ENCODE measurements around the gene PDCD1LG2.

DNA sequence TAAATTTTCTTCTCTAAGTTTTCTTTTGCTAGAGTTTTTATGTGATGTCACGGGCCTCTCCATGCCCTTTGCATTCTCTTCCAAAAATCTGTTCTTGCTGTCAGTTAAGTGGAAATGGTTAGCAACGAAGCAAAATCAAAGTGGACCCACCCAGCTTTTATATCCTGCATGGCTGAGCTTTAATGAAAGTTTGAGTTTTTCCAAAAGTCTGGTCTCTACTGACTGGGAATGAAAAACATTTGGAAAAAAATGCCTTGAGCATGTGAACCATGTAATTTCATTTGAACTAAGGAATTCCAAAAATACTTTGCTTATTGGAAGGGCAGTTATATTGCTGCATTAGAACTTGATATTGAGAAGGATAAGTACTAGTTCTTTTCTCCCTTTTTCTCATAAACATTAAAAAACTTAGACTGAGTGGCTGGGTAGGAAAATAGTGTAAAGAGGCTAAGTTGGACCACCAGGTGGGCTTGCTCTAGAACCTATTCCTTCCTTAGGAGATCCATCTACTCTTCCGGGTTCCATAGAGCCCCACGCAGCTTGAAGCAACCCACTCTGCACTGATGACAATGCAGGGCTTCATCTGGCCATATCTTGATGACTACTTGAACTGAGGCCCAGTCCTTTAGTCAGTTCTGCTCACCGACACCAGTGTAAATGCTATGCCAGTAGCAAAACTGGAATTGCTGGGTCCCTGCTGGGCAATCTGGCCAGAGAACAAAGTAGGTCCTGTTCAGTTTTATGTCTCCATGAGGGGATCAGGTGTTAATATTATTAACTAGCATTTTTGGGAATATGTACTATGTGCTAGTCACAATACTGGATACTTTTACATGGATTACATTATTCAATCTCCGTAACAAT lies 101.2 kb downstream of the PDCD1LG2 start:
- TF ChIP-seq, protein P1, sequence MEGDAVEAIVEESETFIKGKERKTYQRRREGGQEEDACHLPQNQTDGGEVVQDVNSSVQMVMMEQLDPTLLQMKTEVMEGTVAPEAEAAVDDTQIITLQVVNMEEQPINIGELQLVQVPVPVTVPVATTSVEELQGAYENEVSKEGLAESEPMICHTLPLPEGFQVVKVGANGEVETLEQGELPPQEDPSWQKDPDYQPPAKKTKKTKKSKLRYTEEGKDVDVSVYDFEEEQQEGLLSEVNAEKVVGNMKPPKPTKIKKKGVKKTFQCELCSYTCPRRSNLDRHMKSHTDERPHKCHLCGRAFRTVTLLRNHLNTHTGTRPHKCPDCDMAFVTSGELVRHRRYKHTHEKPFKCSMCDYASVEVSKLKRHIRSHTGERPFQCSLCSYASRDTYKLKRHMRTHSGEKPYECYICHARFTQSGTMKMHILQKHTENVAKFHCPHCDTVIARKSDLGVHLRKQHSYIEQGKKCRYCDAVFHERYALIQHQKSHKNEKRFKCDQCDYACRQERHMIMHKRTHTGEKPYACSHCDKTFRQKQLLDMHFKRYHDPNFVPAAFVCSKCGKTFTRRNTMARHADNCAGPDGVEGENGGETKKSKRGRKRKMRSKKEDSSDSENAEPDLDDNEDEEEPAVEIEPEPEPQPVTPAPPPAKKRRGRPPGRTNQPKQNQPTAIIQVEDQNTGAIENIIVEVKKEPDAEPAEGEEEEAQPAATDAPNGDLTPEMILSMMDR (IDR thresholded peaks at IDR 0.05), result no peak
- TF ChIP-seq POLR2A (IDR thresholded peaks at IDR 0.05) (no peak), POLR2AphosphoS5 (IDR thresholded peaks at IDR 0.05) (no peak), EP300 (IDR thresholded peaks at IDR 0.05) (no peak)

Measured in stomach (tissue), 4 donors.